Omental fat pad (tissue), 4 donors: ENCODE data around the gene KCTD11. TPM values are rescaled to one million over a fixed set of nuclear protein-coding genes. Genes with fewer than 3 reads are reported as not detected.
A peak's percentile ranks its signal among the peaks of the same experiment; 100 is the strongest.

Source experiments
- ATAC-seq: fragments of 150-250 bp; one replicate; pipeline ENCODE4 v1.9.1; 2016; ENCODE audit warnings: mild to moderate bottlenecking, moderate library complexity; ENCODE audit not compliant: low FRiP score
- DNase-seq: peaks from one replicate; pipeline ENCODE4 v3.0.0-alpha.2; 2019; ENCODE audit warnings: low spot score
- total RNA-seq, 4 donors: library from RNA; depleted of rRNA; stranded (reverse); fragments of >200 nt; gene quantifications; one replicate each; pipeline ENCODE4 v1.1.0, GENCODE V29; 2016
- TF ChIP-seq, protein P1 (sequence below), 3 donors: fragments of 450-650 bp; IDR thresholded peaks; one replicate each; pipeline ENCODE4 v1.5.1; 2016 to 2017; ENCODE audit warnings: antibody characterized with exemption in 3 of 3, mild to moderate bottlenecking in 3 of 3, moderate library complexity in 2 of 3

The KCTD11 gene
- total RNA-seq, 4 donors from 2014 or later, result 6.7 to 9.9 (median 8.4) TPM

DNA sequence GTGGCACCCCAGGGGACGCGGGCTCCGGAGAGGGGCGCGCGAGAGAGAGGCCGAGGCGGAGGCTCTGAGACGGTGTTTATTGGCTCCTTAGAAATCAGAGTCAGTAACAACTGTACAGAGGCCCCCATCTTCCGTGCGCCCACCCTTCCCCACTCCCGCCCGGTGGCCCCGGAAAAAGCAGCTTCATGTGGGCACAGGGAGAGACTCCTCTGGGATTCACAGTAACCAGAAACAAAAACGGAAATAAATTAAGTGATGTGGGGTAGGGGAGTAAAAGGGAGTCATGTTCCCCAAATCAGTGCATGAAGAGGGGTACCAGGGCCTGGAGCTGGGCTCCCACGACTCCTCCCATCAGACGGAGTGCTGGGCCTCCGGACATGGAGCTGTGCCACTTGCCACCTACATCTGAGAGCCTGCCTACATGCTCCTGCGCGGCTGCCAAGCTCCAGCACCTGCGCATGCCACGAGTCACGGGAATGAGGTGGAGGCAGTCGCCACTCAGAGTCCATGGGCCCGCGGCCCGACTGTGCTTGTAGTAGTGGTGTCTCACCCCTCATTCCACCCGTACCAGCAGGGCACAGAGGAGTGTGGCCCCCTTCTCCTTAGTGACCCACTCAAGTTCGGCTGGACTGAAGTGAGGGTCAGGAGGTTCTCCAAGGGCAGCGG lies 36.3 kb upstream of the KCTD11 start:
- ATAC-seq (no peak), DNase-seq (no peak)
- TF ChIP-seq, protein P1, sequence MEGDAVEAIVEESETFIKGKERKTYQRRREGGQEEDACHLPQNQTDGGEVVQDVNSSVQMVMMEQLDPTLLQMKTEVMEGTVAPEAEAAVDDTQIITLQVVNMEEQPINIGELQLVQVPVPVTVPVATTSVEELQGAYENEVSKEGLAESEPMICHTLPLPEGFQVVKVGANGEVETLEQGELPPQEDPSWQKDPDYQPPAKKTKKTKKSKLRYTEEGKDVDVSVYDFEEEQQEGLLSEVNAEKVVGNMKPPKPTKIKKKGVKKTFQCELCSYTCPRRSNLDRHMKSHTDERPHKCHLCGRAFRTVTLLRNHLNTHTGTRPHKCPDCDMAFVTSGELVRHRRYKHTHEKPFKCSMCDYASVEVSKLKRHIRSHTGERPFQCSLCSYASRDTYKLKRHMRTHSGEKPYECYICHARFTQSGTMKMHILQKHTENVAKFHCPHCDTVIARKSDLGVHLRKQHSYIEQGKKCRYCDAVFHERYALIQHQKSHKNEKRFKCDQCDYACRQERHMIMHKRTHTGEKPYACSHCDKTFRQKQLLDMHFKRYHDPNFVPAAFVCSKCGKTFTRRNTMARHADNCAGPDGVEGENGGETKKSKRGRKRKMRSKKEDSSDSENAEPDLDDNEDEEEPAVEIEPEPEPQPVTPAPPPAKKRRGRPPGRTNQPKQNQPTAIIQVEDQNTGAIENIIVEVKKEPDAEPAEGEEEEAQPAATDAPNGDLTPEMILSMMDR (IDR thresholded peaks at IDR 0.05), result no peak

DNA sequence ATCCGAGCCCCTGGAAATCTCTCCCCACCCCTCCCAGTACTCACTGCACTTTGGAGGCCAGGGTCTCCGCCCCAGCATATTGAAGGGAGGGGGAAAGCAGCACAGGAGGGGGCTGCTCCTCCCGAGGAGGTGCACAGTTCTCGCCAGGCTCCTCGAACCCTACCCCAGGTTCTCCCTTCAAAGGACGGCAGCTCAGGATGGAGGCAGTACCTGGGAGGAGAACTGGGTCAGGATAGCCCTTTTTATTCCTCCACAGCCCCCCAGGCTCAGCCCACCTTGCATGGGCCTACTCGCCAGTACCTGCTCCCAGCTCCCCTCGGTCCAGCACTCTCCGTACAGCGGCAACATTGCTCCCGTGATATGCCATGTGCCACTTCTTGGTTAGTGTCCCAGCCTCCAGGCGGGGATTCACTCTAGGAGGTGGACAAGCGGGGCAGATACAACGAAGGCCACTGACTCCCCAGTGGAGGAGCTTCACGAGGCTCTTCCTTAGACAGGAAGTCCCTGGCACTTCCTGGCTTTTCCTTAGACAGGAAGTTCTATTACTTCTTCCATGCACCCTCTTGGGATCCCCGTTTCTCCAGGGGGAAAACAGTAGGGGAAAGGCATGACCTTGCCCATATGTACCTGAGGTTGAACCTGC lies 34.7 kb upstream of the KCTD11 start:
- DNase-seq, result no peak
- TF ChIP-seq, protein P1 (IDR thresholded peaks at IDR 0.05), result no peak
- no peak for ATAC-seq

DNA sequence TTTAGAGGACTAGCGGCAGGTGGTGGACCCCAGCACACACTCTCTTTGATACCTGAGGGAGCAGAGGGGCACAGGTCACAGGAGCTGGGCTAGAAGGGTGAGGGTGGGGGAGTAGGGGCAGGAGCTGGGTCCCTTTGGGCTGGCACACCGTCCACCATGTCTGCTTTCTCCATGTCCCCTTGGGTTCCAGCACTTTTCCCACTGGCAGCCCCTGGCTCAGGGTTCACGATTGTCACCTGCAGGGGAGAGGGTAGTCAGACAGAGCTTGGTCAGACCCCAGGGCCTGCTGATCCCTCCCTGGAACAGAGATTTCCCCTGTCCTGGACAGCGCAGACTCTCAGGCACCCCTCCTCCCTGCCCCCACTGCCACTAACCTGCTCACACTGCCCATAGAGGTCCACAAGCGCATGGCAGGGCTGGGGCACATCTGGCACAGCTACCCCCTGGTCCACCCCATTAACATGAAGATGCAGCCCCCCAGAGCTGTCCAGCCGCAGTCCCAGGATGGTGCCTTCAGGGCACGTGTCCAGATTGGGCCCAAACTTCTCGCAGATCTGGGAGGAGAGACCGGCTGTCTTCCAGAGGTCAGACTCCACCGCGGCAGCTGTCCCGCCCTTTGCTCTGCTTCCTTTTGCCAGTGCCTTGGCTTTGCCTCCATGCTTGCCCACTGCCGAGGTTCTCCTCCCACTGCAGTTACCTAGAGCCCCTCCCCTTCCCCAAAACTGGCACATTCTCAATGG lies 33.7 kb upstream of the KCTD11 start:
- no peak for DNase-seq
- TF ChIP-seq, protein P1 (IDR thresholded peaks at IDR 0.05), result no peak
- no peak for ATAC-seq

DNA sequence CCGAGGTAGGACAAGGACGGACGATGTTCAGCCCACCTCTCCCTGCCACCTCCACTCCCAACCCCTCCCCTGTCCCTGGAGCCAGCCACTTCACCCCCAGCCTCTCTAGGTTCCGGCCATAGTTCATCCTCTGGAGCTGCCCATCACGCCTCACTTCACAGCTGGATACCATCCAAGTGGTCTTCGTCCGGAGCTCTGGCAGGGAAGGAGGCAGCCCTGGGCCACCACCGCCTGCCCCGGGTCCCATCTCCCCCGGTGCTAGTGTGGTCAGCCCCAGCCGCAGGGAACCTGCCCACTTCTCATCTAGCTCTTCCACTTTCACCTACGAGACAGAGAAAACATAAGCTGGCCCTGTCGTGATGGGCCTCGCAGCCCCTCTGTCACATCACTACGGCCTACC lies 30.5 kb upstream of the KCTD11 start:
- ATAC-seq (no peak), DNase-seq (no peak)
- TF ChIP-seq, protein P1 (IDR thresholded peaks at IDR 0.05), result no peak

DNA sequence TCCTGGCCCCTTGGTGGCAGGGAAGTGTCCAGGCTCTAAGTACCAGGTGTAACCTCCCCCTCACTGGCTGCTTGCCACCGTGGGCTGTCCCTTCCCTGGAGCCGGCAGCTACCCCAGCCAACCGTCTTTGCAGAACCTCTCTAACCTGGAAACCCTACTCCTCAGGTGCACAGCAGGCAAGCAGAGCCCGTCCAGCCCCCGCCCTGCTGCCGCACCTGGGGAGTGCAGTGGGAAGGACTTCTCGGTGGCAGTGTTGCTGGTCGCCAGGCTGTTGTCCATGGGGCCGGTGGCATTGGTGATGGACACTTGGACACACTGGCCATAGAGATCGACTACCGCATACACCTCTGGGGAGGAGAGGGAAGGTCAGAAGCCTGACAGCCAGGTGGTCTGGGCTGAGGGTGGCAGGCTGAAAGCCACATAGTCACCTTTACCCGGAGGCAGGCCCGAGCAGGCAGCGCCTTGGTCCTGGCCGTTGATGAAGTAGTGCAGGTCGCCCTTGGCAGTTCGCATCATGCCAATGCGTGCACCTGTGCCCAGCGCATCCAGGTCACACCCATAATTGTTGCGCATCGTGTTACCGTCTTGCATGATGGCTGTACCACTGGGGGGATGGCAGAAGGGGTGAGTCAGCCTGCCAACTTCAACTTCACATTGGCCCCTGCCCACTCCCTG lies 29.3 kb upstream of the KCTD11 start:
- TF ChIP-seq, protein P1 (IDR thresholded peaks at IDR 0.05), result no peak
- ATAC-seq, result no peak
- no peak for DNase-seq

DNA sequence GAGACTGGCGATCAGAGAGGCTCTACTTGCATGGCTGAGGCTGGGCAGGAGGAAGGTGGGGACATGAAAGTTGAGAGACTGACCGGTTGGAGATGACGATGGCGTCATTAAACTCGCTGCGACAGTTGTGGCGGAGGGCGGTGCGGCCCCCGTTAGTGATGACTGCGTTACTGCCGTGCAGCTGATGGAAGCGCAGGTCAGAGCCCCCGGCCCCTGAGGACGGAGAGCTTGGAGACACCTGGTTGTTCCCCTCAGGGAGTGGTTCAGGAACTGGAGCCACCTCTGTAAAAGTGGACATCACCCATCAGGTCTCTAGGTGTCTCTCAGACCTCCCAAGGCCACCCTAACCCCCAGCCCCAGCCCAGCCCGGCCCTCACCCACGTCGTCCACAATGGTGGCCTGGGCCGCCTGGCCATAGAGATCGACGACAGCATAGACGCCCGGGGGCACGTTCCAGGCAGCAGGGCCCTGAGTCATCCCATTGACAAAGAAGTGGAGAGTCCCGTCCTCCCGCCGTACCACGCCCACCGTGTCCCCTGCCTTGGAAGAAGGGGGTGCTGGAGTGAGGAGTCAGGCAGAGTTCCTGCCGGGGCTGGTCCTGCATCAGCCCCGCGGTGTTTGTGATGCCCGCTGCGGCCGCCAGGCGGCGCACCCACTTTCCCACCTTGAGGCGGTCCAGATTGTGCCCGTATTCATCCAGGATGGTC lies 28.1 kb upstream of the KCTD11 start:
- ATAC-seq (no peak), DNase-seq (no peak)
- TF ChIP-seq, protein P1 (IDR thresholded peaks at IDR 0.05), result peak in 1 of 3 donors; percentile 78
